HG03439 (cell line): ENCODE results near the gene BACH1.

Experiments
- ATAC-seq: cut with Tn5 transposase; IDR thresholded peaks from one replicate; pipeline ENCODE4 v1.9.1; 2021; ENCODE audit warnings: mild to moderate bottlenecking, moderate library complexity; ENCODE audit not compliant: unreplicated experiment

BACH1 gene

GRCh38 chr21:29313662-29314408 lies 15.1 kb downstream of the BACH1 start:
- ATAC-seq = no peak

- no peak for ATAC-seq
These were observed 16.5 kb downstream of the BACH1 start for GRCh38 chr21:29315131-29315749.

- no peak for ATAC-seq
These were observed 17.5 kb downstream of the BACH1 start for GRCh38 chr21:29316029-29316742.

GRCh38 chr21:29316806-29317205 lies 18.1 kb downstream of the BACH1 start:
- ATAC-seq = no peak

GRCh38 chr21:29318354-29318753 lies 19.6 kb downstream of the BACH1 start:
- no peak for ATAC-seq

GRCh38 chr21:29320031-29320430 lies 21.3 kb downstream of the BACH1 start:
- ATAC-seq = no peak

- no peak for ATAC-seq
These were observed 22.5 kb downstream of the BACH1 start for GRCh38 chr21:29321217-29321616.

GRCh38 chr21:29321932-29322928 lies 23.5 kb downstream of the BACH1 start:
- no peak for ATAC-seq

GRCh38 chr21:29323189-29323588 lies 24.5 kb downstream of the BACH1 start:
- ATAC-seq = no peak

GRCh38 chr21:29326914-29327554 lies 28.3 kb downstream of the BACH1 start:
- ATAC-seq = no peak

GRCh38 chr21:29329406-29329805 lies 30.7 kb downstream of the BACH1 start:
- no peak for ATAC-seq

GRCh38 chr21:29330797-29331196 lies 32.1 kb downstream of the BACH1 start:
- no peak for ATAC-seq

GRCh38 chr21:29332461-29333362 lies 34.0 kb downstream of the BACH1 start:
- ATAC-seq = no peak

- no peak for ATAC-seq
These were observed 34.7 kb downstream of the BACH1 start for GRCh38 chr21:29333406-29333805.

- no peak for ATAC-seq
These were observed 36.2 kb downstream of the BACH1 start for GRCh38 chr21:29334717-29335428.

- ATAC-seq = no peak
These were observed 37.0 kb downstream of the BACH1 start for GRCh38 chr21:29335720-29336119.

- no peak for ATAC-seq
These were observed 39.5 kb downstream of the BACH1 start for GRCh38 chr21:29338256-29338655.

- ATAC-seq = no peak
These were observed 41.5 kb downstream of the BACH1 start for GRCh38 chr21:29340228-29340627.
